K562 (cell line): ENCODE results near the gene GMNN. TPM values are rescaled to one million over a fixed set of nuclear protein-coding genes. Genes with fewer than 3 reads are reported as not detected.

ENCODE experiments used
- ATAC-seq: fragments of 200-7000 bp; cut with Tn5 transposase; 3 replicates; pipeline ENCODE4 v1.9.1; 2020; ENCODE audit warnings: moderate library complexity
- BruUV-seq: library from RNA; stranded (reverse); fragments of 400-500 nt; replicated peaks from 2 replicates; lab custom pipeline; 2021; lab: Mats Ljungman, UMichigan
- CTCF ChIA-PET: fragments of 300-600 bp; formaldehyde crosslinking; extraction: SDS; loops from one replicate; lab custom pipeline; 2021; ENCODE audit warnings: low intra/inter-chr PET ratio; lab: Yijun Ruan, JAX
- POLR2A ChIA-PET: fragments of 300-600, 350-650 bp; sonication (Branson Sonifier 250); formaldehyde crosslinking; extraction: SDS; loops from one replicate; lab custom pipeline; 2021; ENCODE audit warnings: antibody characterized with exemption, inconsistent platforms; lab: Yijun Ruan, JAX
- DNase-seq, 4 experiments: peaks; one replicate each; pipeline versions ENCODE4 v3.0.0 to v3.0.0-alpha.2; 2011 to 2018; ENCODE audit warnings: low spot score in 3 of 4, mixed read lengths in 3 of 4; ENCODE audit errors: extremely low read depth in 1 of 4
- FAIRE-seq: peaks from 2 replicates; lab custom pipeline; 2011; peaks lifted over from hg19 to GRCh38; lab: Jason Lieb, UNC
- H2AFZ ChIP-seq: 2 replicates; pipeline ENCODE4 v1.6.0; 2011; ENCODE audit warnings: low read depth, low read length, control low read depth, inconsistent platforms
- H3K27ac ChIP-seq: fragments of 200-600 bp; 3 replicates; pipeline ENCODE4 v1.8.0; 2011; ENCODE audit warnings: low read depth, mild to moderate bottlenecking, control low read depth, inconsistent platforms, low read length, moderate library complexity, mixed read lengths; ENCODE audit errors: extremely low read depth
- H3K27me3 ChIP-seq, 2 experiments: fragments of 300-600 bp in 1 of 2; 2 replicates in 1 of 2; 3 replicates in 1 of 2; pipeline versions ENCODE4 v1.6.0 to v1.8.0; 2011; ENCODE audit warnings: inconsistent platforms in 2 of 2, low read length in 2 of 2, mild to moderate bottlenecking in 1 of 2, mixed read lengths in 1 of 2, moderate library complexity in 1 of 2; ENCODE audit not compliant: control insufficient read depth in 2 of 2, insufficient read depth in 2 of 2
- H3K36me3 ChIP-seq: fragments of 300-600 bp; 3 replicates; pipeline ENCODE4 v1.8.0; 2011; ENCODE audit warnings: mild to moderate bottlenecking, low read length, inconsistent platforms; ENCODE audit not compliant: control insufficient read depth, insufficient read depth
- H3K4me1 ChIP-seq, 2 experiments: fragments of 200-600 bp in 1 of 2; replicated peaks in 1 of 2; 2 replicates in 1 of 2; 3 replicates in 1 of 2; pipeline versions ENCODE4 v1.5.1 to v1.8.0; 2011; ENCODE audit warnings: inconsistent platforms in 2 of 2, low read length in 2 of 2, mild to moderate bottlenecking in 1 of 2, mixed read lengths in 1 of 2, moderate library complexity in 1 of 2; ENCODE audit not compliant: control insufficient read depth in 2 of 2, insufficient read depth in 2 of 2
- H3K4me2 ChIP-seq: 2 replicates; pipeline ENCODE4 v1.6.1; 2011; ENCODE audit warnings: low read length, control low read depth, inconsistent platforms, mixed read lengths; ENCODE audit not compliant: insufficient read depth
- H3K4me3 ChIP-seq: fragments of 200-600 bp; sonication (generic), shearing (Covaris generic); 2 replicates; pipeline ENCODE4 v1.5.1; 2016; ENCODE audit warnings: control low read depth, inconsistent platforms
- H3K79me2 ChIP-seq: fragments of 200-600 bp; 3 replicates; pipeline ENCODE4 v1.8.0; 2011; ENCODE audit warnings: low read length, inconsistent platforms; ENCODE audit not compliant: control insufficient read depth, insufficient read depth
- H3K9ac ChIP-seq, 2 experiments: 2 replicates each; pipeline versions ENCODE4 v1.6.0 to v1.6.1; 2011; ENCODE audit warnings: low read depth in 2 of 2, low read length in 2 of 2, control low read depth in 1 of 2, inconsistent platforms in 1 of 2, mild to moderate bottlenecking in 1 of 2, mixed read lengths in 1 of 2; ENCODE audit not compliant: insufficient read depth in 1 of 2
- H3K9me1 ChIP-seq: one replicate; pipeline ENCODE4 v1.6.0; 2011; ENCODE audit warnings: inconsistent platforms, mild to moderate bottlenecking, low read length, moderate library complexity; ENCODE audit not compliant: control insufficient read depth, insufficient read depth
- H3K9me3 ChIP-seq: replicated peaks from 2 replicates; pipeline ENCODE4 v1.5.1; 2011; ENCODE audit warnings: low read depth, low read length, inconsistent platforms; ENCODE audit not compliant: control insufficient read depth, insufficient read depth
- H4K20me1 ChIP-seq: replicated peaks from 2 replicates; pipeline ENCODE4 v1.6.1; 2011; ENCODE audit warnings: low read length, inconsistent platforms, mixed read lengths; ENCODE audit not compliant: control insufficient read depth, insufficient read depth
- ARID4B ChIP-seq: sonication (generic); formaldehyde crosslinking; IDR thresholded peaks from 2 replicates; pipeline ENCODE4 v1.8.0; 2022; ENCODE audit warnings: mild to moderate bottlenecking, missing genetic modification reagents
- BRF1 ChIP-seq: IDR thresholded peaks from 3 replicates; pipeline ENCODE4 v1.6.1; 2011; ENCODE audit warnings: borderline replicate concordance, mild to moderate bottlenecking; ENCODE audit not compliant: insufficient read length; ENCODE audit errors: extremely low read depth
- CAMTA2 ChIP-seq: fragments of 250-450 bp; sonication (Bioruptor Pico); conservative IDR thresholded peaks from 2 replicates; pipeline ENCODE4 v1.5.1; 2022
- E2F4 ChIP-seq: sonication (generic); formaldehyde crosslinking; IDR thresholded peaks from 2 replicates; pipeline ENCODE4 v1.8.0; 2022; ENCODE audit warnings: mild to moderate bottlenecking, low read depth, missing genetic modification reagents
- ILK ChIP-seq: fragments of 450-650 bp; IDR thresholded peaks from 2 replicates; pipeline ENCODE4 v1.6.1; 2016; ENCODE audit warnings: missing genetic modification characterization, low read depth, mild to moderate bottlenecking, missing compliant biosample characterization, moderate library complexity, borderline replicate concordance
- KAT7 ChIP-seq: sonication (generic); formaldehyde crosslinking; IDR thresholded peaks from 2 replicates; pipeline ENCODE4 v1.8.0; 2022; ENCODE audit warnings: missing genetic modification reagents, mild to moderate bottlenecking, borderline replicate concordance
- MAFF ChIP-seq: IDR thresholded peaks from 2 replicates; pipeline ENCODE4 v1.6.1; 2012; ENCODE audit warnings: low read length, improper control_type of control experiment
- MTA3 ChIP-seq: fragments of 450-650 bp; formaldehyde crosslinking; IDR thresholded peaks from 2 replicates; pipeline ENCODE4 v1.6.1; 2017; ENCODE audit warnings: mild to moderate bottlenecking, borderline replicate concordance
- SMAD2 ChIP-seq: fragments of 150-350 bp; IDR thresholded peaks from 2 replicates; pipeline ENCODE4 v1.6.1; 2014; ENCODE audit warnings: low read depth, mild to moderate bottlenecking, low read length
- TAL1 ChIP-seq: fragments of 450-650 bp; IDR thresholded peaks from 2 replicates; pipeline ENCODE4 v1.6.1; 2016; ENCODE audit warnings: mild to moderate bottlenecking
- TBL1XR1 ChIP-seq, 2 experiments: IDR thresholded peaks; 2 replicates each; pipeline ENCODE4 v1.6.1; 2012; ENCODE audit warnings: improper control_type of control experiment in 2 of 2, low read length in 2 of 2, mild to moderate bottlenecking in 1 of 2
- ZNF140 ChIP-seq: fragments of 250-450 bp; sonication (Bioruptor Pico); IDR thresholded peaks from 2 replicates; pipeline ENCODE4 v1.8.0; 2021; ENCODE audit warnings: moderate library complexity, mild to moderate bottlenecking, inconsistent platforms
- ZNF316 ChIP-seq: fragments of 450-650 bp; IDR thresholded peaks from 2 replicates; pipeline ENCODE4 v1.6.1; 2016
- ZNF511 ChIP-seq: sonication (generic); formaldehyde crosslinking; IDR thresholded peaks from 2 replicates; pipeline ENCODE4 v1.8.0; 2022; ENCODE audit warnings: mild to moderate bottlenecking, missing genetic modification reagents
- ZNF740 ChIP-seq, 3 experiments: fragments of 200-800 bp in 1 of 3; sonication (Bioruptor generic) in 1 of 3; sonication (generic) in 1 of 3; formaldehyde crosslinking in 1 of 3; IDR thresholded peaks; 2 replicates each; pipeline versions ENCODE4 v1.6.1 to v1.8.0; 2016 to 2022; ENCODE audit warnings: mild to moderate bottlenecking in 2 of 3, missing compliant biosample characterization in 2 of 3, missing genetic modification characterization in 2 of 3, missing genetic modification reagents in 1 of 3
- WGBS: fragments of 100-300 bp; shearing (Covaris generic); methylation state at CpG from one replicate; pipeline ENCODE4 v1.1.6; 2016; ENCODE audit warnings: low coverage, mixed read lengths; ENCODE audit not compliant: insufficient coverage; ENCODE audit errors: missing lambda C conversion rate; 5-methylcytosine and 5-hydroxymethylcytosine counted together
- in situ Hi-C: fragments of 300-500 bp; cut with MboI; formaldehyde crosslinking; loops from 4 replicates; pipeline ENCODE4 v1.15.0; 2018; ENCODE audit warnings: inconsistent platforms, mixed read lengths
- intact Hi-C: fragments of 100-400 bp; cut with micrococcal nuclease; formaldehyde crosslinking; loops from 2 replicates; pipeline ENCODE4 v1.14.2; 2022
- polyA plus RNA-seq, 8 experiments: library from polyadenylated mRNA; depleted of rRNA in 4 of 8; stranded (reverse) in 5 of 8; unstranded in 3 of 8; fragments of >200 nt; fragmentation: Nextera tagmentation in 2 of 8; fragmentation: Illumina TruSeq in 1 of 8; extraction: Ambion mirVana in 2 of 8; extraction: Trizol in 1 of 8; gene quantifications; 2 replicates each; pipeline versions ENCODE4 v1.2.1 to v1.2.3, GENCODE V29; 2011 to 2014; ENCODE audit warnings: inconsistent platforms in 1 of 8, missing spikeins in 1 of 8
- total RNA-seq, 7 experiments: library from RNA; depleted of rRNA in 6 of 7; stranded (reverse); fragments of >200 nt in 6 of 7; fragmentation: Illumina TruSeq in 2 of 7; extraction: Trizol in 2 of 7; gene quantifications; 2 replicates each; pipeline versions ENCODE4 v1.2.1 to v1.2.3, GENCODE V29; 2011 to 2021; ENCODE audit warnings: low replicate concordance in 1 of 7

GMNN gene
- total and polyA plus RNA-seq, 9 of the 15 experiments (the other 6 are each of a cell fraction or from before 2014, with no cell fraction given), result 144 to 370 (median 210) TPM

- Histone ChIP-seq H3K27me3 (no peaks in the 10 kb centered on the region), H4K20me1 (no peaks in the 10 kb centered on the region), H3K9me1 (no peaks in the 10 kb centered on the region), H3K4me3 (no peak overlapping the region), H3K36me3 (no peaks in the 10 kb centered on the region), H2AFZ (peak overlapping the region; percentile 26; the same call in 1 of the 2 replicates), H3K9ac (no peak overlapping the region), H3K9me3 (no peaks in the 10 kb centered on the region), H3K79me2 (no peaks in the 10 kb centered on the region), H3K27ac (no peak overlapping the region), H3K4me2 (no peak overlapping the region), H3K4me1 (peaks cover 3 to 6% of the 10 kb centered on the region in 2 experiments; a peak in 2 of 5 replicates)
- in situ Hi-C loops, result no loop called here
- no peak for DNase-seq
- no peak for ATAC-seq
- no peak for FAIRE-seq
- WGBS, result 78% methylated on average over 6 of the region's 6 CpGs
- ChIA-PET POLR2A (interaction anchor here (1.2 to 2.5 kb wide), 2 partner anchors 10 to 21 kb away, joined by 3 to 12 read pairs; partner anchors contain the start of gene GMNN), CTCF (no interaction called here)
- BruUV-seq, result no TSS peak
- intact Hi-C loops, result no loop called here
- no peak for TF ChIP-seq BRF1
- TF ChIP-seq ARID4B (CRISPR knock-in tag), result no peak
- TF ChIP-seq KAT7 (CRISPR knock-in tag), result no peak
- no peak for TF ChIP-seq TBL1XR1 (IDR thresholded peaks at IDR 0.05; ENCODE audit: low read length in 2 of 2)
- peak; percentile 47 for TF ChIP-seq ZNF316
- 0 out of 2 replicates have a peak, but pooled peaks have one; percentile 8 for TF ChIP-seq MAFF
- TF ChIP-seq TAL1, result no peak
- TF ChIP-seq CAMTA2 (CRISPR knock-in tag), result no peak
- no peak for TF ChIP-seq ZNF740 (CRISPR knock-in tag; IDR thresholded peaks at IDR 0.05)
- peak in 1 of 2 experiments; percentile 70; a peak in 1 of 4 replicates for TF ChIP-seq ZNF740 (tag; IDR thresholded peaks at IDR 0.05)
- TF ChIP-seq MTA3, result no peak
- TF ChIP-seq SMAD2, result no peak
- TF ChIP-seq ILK (tag), result no peak
- no peak for TF ChIP-seq E2F4
- TF ChIP-seq ZNF140 (CRISPR knock-in tag), result no peak
- TF ChIP-seq ZNF511 (CRISPR knock-in tag), result no peak
Measured at GRCh38 chr6:24796616-24797290, 22.0 kb downstream of the GMNN start.
